GM04503 (cell line): Measurements from ENCODE around the gene RBM15B.

Experiments
- DNase-seq: peaks from one replicate; pipeline ENCODE4 v3.0.0-alpha.2; 2012; ENCODE audit warnings: low read depth

RBM15B gene

GRCh38 chr3:51393134-51393495 lies 2.0 kb downstream of the RBM15B start:
- no peak for DNase-seq

GRCh38 chr3:51393564-51393963 lies 2.5 kb downstream of the RBM15B start:
- DNase-seq = no peak

GRCh38 chr3:51394541-51394940 lies 3.5 kb downstream of the RBM15B start:
- no peak for DNase-seq

- DNase-seq = no peak
Observed at GRCh38 chr3:51395493-51396213, 4.6 kb downstream of the RBM15B start.

GRCh38 chr3:51396401-51396800 lies 5.3 kb downstream of the RBM15B start:
- DNase-seq = no peak

- DNase-seq = no peak
Observed at GRCh38 chr3:51397392-51397791, 6.3 kb downstream of the RBM15B start.

GRCh38 chr3:51398595-51399310 lies 7.7 kb downstream of the RBM15B start:
- no peak for DNase-seq

GRCh38 chr3:51400166-51400565 lies 9.1 kb downstream of the RBM15B start:
- no peak for DNase-seq

GRCh38 chr3:51401735-51402134 lies 10.7 kb downstream of the RBM15B start:
- DNase-seq = no peak

- no peak for DNase-seq
Observed at GRCh38 chr3:51403675-51404074, 12.6 kb downstream of the RBM15B start.

GRCh38 chr3:51408021-51408420 lies 16.9 kb downstream of the RBM15B start:
- DNase-seq = no peak

GRCh38 chr3:51408813-51409212 lies 17.7 kb downstream of the RBM15B start:
- no peak for DNase-seq

- DNase-seq = no peak
Observed at GRCh38 chr3:51422211-51422610, 31.1 kb downstream of the RBM15B start.

GRCh38 chr3:51426921-51427320 lies 35.8 kb downstream of the RBM15B start:
- DNase-seq = no peak

- no peak for DNase-seq
Observed at GRCh38 chr3:51429138-51429537, 38.1 kb downstream of the RBM15B start.

- DNase-seq = no peak
Observed at GRCh38 chr3:51434110-51434509, 43.0 kb downstream of the RBM15B start.

- DNase-seq = peak; percentile 11
Observed at GRCh38 chr3:51434746-51435327, 43.8 kb downstream of the RBM15B start.

- DNase-seq = no peak
Observed at GRCh38 chr3:51436998-51437639, 46.0 kb downstream of the RBM15B start.

GRCh38 chr3:51441282-51442030 lies 50.4 kb downstream of the RBM15B start:
- no peak for DNase-seq

- DNase-seq = no peak
Observed at GRCh38 chr3:51445544-51446280, 54.6 kb downstream of the RBM15B start.
